SK-N-SH (cell line): ENCODE results near the gene MINDY1.

Experiments used
- EP300 ChIP-seq, 2 experiments: IDR thresholded peaks; 2 replicates each; pipeline versions ENCODE4 v1.4.0 to v1.6.1; 2012; ENCODE audit warnings: borderline replicate concordance in 1 of 2, low read depth in 1 of 2, low read length in 1 of 2
- EZH2phosphoT487 ChIP-seq: fragments of 200-600 bp; sonication (generic); IDR thresholded peaks from 2 replicates; pipeline ENCODE4 v1.6.1; 2017; ENCODE audit warnings: low read depth, mixed run types, mild to moderate bottlenecking, antibody characterized with exemption, moderate library complexity, borderline replicate concordance
- GABPA ChIP-seq: IDR thresholded peaks from 2 replicates; pipeline ENCODE4 v1.4.0; 2012; ENCODE audit warnings: low read depth, mild to moderate bottlenecking
- MXI1 ChIP-seq: IDR thresholded peaks from 2 replicates; pipeline ENCODE4 v1.6.1; 2012; ENCODE audit warnings: mild to moderate bottlenecking, low read depth, low read length, improper control_type of control experiment
- NFIC ChIP-seq: IDR thresholded peaks from 2 replicates; pipeline ENCODE4 v1.4.0; 2012; ENCODE audit warnings: borderline replicate concordance
- POLR2AphosphoS5 ChIP-seq: IDR thresholded peaks from 2 replicates; pipeline ENCODE4 v1.6.1; 2012; ENCODE audit warnings: low read depth, low read length
- RCOR1 ChIP-seq: fragments of 150-350 bp; IDR thresholded peaks from 2 replicates; pipeline ENCODE4 v1.6.1; 2017; ENCODE audit warnings: antibody characterized with exemption, low read length
- RFX5 ChIP-seq: IDR thresholded peaks from 2 replicates; pipeline ENCODE4 v1.6.1; 2012; ENCODE audit warnings: mild to moderate bottlenecking, improper control_type of control experiment, low read length
- SMC3 ChIP-seq: IDR thresholded peaks from 2 replicates; pipeline ENCODE4 v1.6.1; 2012; ENCODE audit warnings: low read depth, low read length, improper control_type of control experiment
- YY1 ChIP-seq: IDR thresholded peaks from 2 replicates; pipeline ENCODE4 v1.4.0; 2012; ENCODE audit warnings: low read depth, mild to moderate bottlenecking
- TF ChIP-seq, protein P1 (sequence below): IDR thresholded peaks from 2 replicates; pipeline ENCODE4 v1.6.1; 2012; ENCODE audit warnings: mild to moderate bottlenecking, low read depth, low read length, moderate library complexity
- TF ChIP-seq, protein P2 (sequence below): fragments of 200-600 bp; sonication (generic); IDR thresholded peaks from 2 replicates; pipeline ENCODE4 v1.6.1; 2017; ENCODE audit warnings: antibody characterized with exemption, mild to moderate bottlenecking, moderate library complexity
- TF ChIP-seq, protein P3 (sequence below): IDR thresholded peaks from 2 replicates; pipeline ENCODE4; 2012
- TF ChIP-seq, protein P4 (sequence below): IDR thresholded peaks from 2 replicates; pipeline ENCODE4 v1.4.0; 2012; ENCODE audit warnings: low read depth

DNA sequence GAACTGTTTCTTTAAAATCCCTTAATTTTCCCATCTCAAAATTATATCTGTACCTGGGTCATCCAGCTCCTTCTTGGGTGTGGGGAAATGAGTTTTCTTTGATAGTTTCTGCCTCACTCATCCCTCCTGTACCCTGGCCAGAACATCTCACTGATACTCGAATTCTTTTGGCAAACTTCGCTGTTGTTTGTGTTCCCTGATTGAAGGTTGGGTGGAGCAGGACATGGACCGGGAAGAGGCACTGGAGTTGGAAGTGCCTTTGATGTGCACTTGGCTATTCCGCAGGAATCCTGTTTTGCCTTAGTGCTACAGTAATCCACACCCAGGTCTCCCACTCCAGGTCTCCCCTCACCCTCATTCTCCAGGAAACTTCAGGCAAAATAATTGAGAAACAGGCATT lies 11.2 kb downstream of the MINDY1 start:
- TF ChIP-seq, protein P1, sequence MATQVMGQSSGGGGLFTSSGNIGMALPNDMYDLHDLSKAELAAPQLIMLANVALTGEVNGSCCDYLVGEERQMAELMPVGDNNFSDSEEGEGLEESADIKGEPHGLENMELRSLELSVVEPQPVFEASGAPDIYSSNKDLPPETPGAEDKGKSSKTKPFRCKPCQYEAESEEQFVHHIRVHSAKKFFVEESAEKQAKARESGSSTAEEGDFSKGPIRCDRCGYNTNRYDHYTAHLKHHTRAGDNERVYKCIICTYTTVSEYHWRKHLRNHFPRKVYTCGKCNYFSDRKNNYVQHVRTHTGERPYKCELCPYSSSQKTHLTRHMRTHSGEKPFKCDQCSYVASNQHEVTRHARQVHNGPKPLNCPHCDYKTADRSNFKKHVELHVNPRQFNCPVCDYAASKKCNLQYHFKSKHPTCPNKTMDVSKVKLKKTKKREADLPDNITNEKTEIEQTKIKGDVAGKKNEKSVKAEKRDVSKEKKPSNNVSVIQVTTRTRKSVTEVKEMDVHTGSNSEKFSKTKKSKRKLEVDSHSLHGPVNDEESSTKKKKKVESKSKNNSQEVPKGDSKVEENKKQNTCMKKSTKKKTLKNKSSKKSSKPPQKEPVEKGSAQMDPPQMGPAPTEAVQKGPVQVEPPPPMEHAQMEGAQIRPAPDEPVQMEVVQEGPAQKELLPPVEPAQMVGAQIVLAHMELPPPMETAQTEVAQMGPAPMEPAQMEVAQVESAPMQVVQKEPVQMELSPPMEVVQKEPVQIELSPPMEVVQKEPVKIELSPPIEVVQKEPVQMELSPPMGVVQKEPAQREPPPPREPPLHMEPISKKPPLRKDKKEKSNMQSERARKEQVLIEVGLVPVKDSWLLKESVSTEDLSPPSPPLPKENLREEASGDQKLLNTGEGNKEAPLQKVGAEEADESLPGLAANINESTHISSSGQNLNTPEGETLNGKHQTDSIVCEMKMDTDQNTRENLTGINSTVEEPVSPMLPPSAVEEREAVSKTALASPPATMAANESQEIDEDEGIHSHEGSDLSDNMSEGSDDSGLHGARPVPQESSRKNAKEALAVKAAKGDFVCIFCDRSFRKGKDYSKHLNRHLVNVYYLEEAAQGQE, result no peak
- no peak for TF ChIP-seq YY1
- TF ChIP-seq, protein P2, sequence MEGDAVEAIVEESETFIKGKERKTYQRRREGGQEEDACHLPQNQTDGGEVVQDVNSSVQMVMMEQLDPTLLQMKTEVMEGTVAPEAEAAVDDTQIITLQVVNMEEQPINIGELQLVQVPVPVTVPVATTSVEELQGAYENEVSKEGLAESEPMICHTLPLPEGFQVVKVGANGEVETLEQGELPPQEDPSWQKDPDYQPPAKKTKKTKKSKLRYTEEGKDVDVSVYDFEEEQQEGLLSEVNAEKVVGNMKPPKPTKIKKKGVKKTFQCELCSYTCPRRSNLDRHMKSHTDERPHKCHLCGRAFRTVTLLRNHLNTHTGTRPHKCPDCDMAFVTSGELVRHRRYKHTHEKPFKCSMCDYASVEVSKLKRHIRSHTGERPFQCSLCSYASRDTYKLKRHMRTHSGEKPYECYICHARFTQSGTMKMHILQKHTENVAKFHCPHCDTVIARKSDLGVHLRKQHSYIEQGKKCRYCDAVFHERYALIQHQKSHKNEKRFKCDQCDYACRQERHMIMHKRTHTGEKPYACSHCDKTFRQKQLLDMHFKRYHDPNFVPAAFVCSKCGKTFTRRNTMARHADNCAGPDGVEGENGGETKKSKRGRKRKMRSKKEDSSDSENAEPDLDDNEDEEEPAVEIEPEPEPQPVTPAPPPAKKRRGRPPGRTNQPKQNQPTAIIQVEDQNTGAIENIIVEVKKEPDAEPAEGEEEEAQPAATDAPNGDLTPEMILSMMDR, result no peak
- TF ChIP-seq POLR2AphosphoS5, result no peak
- no peak for TF ChIP-seq EZH2phosphoT487
- TF ChIP-seq MXI1, result no peak
- TF ChIP-seq EP300 (IDR thresholded peaks at IDR 0.05; ENCODE audit: borderline replicate concordance in 1 of 2, low read depth in 1 of 2, low read length in 1 of 2), result no peak
- TF ChIP-seq, protein P3, sequence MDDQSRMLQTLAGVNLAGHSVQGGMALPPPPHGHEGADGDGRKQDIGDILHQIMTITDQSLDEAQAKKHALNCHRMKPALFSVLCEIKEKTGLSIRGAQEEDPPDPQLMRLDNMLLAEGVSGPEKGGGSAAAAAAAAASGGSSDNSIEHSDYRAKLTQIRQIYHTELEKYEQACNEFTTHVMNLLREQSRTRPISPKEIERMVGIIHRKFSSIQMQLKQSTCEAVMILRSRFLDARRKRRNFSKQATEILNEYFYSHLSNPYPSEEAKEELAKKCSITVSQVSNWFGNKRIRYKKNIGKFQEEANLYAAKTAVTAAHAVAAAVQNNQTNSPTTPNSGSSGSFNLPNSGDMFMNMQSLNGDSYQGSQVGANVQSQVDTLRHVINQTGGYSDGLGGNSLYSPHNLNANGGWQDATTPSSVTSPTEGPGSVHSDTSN, result no peak
- no peak for TF ChIP-seq SMC3
- TF ChIP-seq RCOR1, result no peak
- TF ChIP-seq, protein P4, sequence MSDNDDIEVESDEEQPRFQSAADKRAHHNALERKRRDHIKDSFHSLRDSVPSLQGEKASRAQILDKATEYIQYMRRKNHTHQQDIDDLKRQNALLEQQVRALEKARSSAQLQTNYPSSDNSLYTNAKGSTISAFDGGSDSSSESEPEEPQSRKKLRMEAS, result no peak
- TF ChIP-seq RFX5, result no peak
- TF ChIP-seq NFIC, result no peak
- TF ChIP-seq GABPA, result no peak
